IPS DF 6.9 (cell line): ENCODE data around the gene SLC66A1.
"Not testable (repeated sequence)": the region's sequence is repeated elsewhere in the genome, so short reads cannot be mapped to it uniquely, and the experiment has no call there.

ENCODE experiments used
- DNase-seq: peaks from one replicate; pipeline ENCODE4 v3.0.0-alpha.2; 2013; ENCODE audit warnings: low read depth, low spot score
- H3K27ac ChIP-seq: one replicate; pipeline ENCODE4 v1.5.1; 2013; ENCODE audit warnings: low read length, control low read depth
- H3K27me3 ChIP-seq: 2 replicates; pipeline ENCODE4 v1.6.1; 2013; ENCODE audit warnings: mild to moderate bottlenecking, low read length; ENCODE audit not compliant: control insufficient read depth, insufficient read depth
- H3K36me3 ChIP-seq: 2 replicates; pipeline ENCODE4 v1.6.1; 2013; ENCODE audit warnings: low read length; ENCODE audit not compliant: control insufficient read depth, insufficient read depth
- H3K4me1 ChIP-seq: 2 replicates; pipeline ENCODE4 v1.6.1; 2013; ENCODE audit warnings: low read length; ENCODE audit not compliant: control insufficient read depth, insufficient read depth
- H3K4me3 ChIP-seq: 2 replicates; pipeline ENCODE4 v1.5.1; 2013; ENCODE audit warnings: mild to moderate bottlenecking, low read length
- H3K9me3 ChIP-seq: 2 replicates; pipeline ENCODE4 v1.6.1; 2013; ENCODE audit warnings: low read length, inconsistent platforms; ENCODE audit not compliant: control insufficient read depth, insufficient read depth
- WGBS: extraction: QIAGEN DNeasy Blood & Tissue Kit; methylation state at CpG from one replicate; pipeline ENCODE4 v1.1.7; 2013; ENCODE audit warnings: mixed read lengths, missing lambda C conversion rate; ENCODE audit not compliant: insufficient read length, insufficient coverage; 5-methylcytosine and 5-hydroxymethylcytosine counted together

Gene SLC66A1

GRCh38 chr1:19283891-19284290 lies 28.2 kb upstream of the SLC66A1 start:
- no peak for DNase-seq
- no peak overlapping the region for H3K27ac ChIP-seq
- H3K36me3 ChIP-seq, result no peaks in the 10 kb centered on the region
- H3K4me1 ChIP-seq, result no peaks in the 10 kb centered on the region
- no peak overlapping the region for H3K4me3 ChIP-seq
- no CpG with 5 or more reads among the region's 9 CpGs for WGBS
- no peaks in the 10 kb centered on the region for H3K9me3 ChIP-seq
- H3K27me3 ChIP-seq, result peaks cover 4% of the 10 kb centered on the region; the same call in 1 of the 2 replicates

- WGBS, result no CpG with 5 or more reads among the region's 8 CpGs
- Histone ChIP-seq H3K27me3 (peaks cover 7% of the 10 kb centered on the region; the same call in 1 of the 2 replicates), H3K27ac (no peak overlapping the region), H3K9me3 (no peaks in the 10 kb centered on the region), H3K4me3 (no peak overlapping the region), H3K36me3 (no peaks in the 10 kb centered on the region), H3K4me1 (no peaks in the 10 kb centered on the region)
- no peak for DNase-seq
Measured at GRCh38 chr1:19284881-19285280, 27.2 kb upstream of the SLC66A1 start.

- not testable (repeated sequence) for H3K36me3 ChIP-seq, H3K27ac ChIP-seq, H3K4me3 ChIP-seq, H3K9me3 ChIP-seq, H3K4me1 ChIP-seq, H3K27me3 ChIP-seq, DNase-seq
- WGBS, result no CpG with 5 or more reads among the region's 3 CpGs
Measured at GRCh38 chr1:19285366-19285765, 26.8 kb upstream of the SLC66A1 start.

- H3K9me3 ChIP-seq, H3K4me3 ChIP-seq, H3K27me3 ChIP-seq, H3K27ac ChIP-seq, H3K4me1 ChIP-seq, DNase-seq, H3K36me3 ChIP-seq: not testable (repeated sequence)
- WGBS, result no CpG with 5 or more reads among the region's 3 CpGs
Measured at GRCh38 chr1:19285807-19286206, 26.3 kb upstream of the SLC66A1 start.

- Histone ChIP-seq H3K9me3 (no peaks in the 10 kb centered on the region), H3K4me1 (no peaks in the 10 kb centered on the region), H3K36me3 (no peaks in the 10 kb centered on the region), H3K27ac (no peak overlapping the region), H3K27me3 (peaks cover 7% of the 10 kb centered on the region; the same call in 1 of the 2 replicates), H3K4me3 (no peak overlapping the region)
- no peak for DNase-seq
- no CpG with 5 or more reads among the region's 13 CpGs for WGBS
Measured at GRCh38 chr1:19287436-19288185, 24.5 kb upstream of the SLC66A1 start.

- peak within 1 kb of the TSS; percentile 21; the same call in 1 of the 2 replicates for H3K4me3 ChIP-seq
- H3K4me1 ChIP-seq, H3K27ac ChIP-seq, H3K36me3 ChIP-seq, H3K27me3 ChIP-seq, DNase-seq, H3K9me3 ChIP-seq: not testable (repeated sequence)
- WGBS, result no CpG with 5 or more reads among the region's 82 CpGs
Measured at GRCh38 chr1:19288324-19289241, 23.5 kb upstream of the SLC66A1 start, which contains the start of gene AKR7A3. Gene AKR7A3, minus strand, starts transcription at chr1:19288770. Its CDS starts 61 bp downstream, at chr1:19288709.

- Histone ChIP-seq H3K36me3 (no peaks in the 10 kb centered on the region), H3K27me3 (peaks cover 7% of the 10 kb centered on the region; the same call in 1 of the 2 replicates), H3K4me1 (no peaks in the 10 kb centered on the region), H3K9me3 (no peaks in the 10 kb centered on the region), H3K27ac (no peak overlapping the region), H3K4me3 (no peak overlapping the region)
- DNase-seq, result no peak
- WGBS, result no CpG with 5 or more reads among the region's 2 CpGs
Measured at GRCh38 chr1:19289244-19289643, 22.9 kb upstream of the SLC66A1 start.

GRCh38 chr1:19294638-19295037 lies 17.5 kb upstream of the SLC66A1 start:
- Histone ChIP-seq H3K27ac (no peak overlapping the region), H3K4me3 (no peak overlapping the region), H3K27me3 (no peaks in the 10 kb centered on the region), H3K4me1 (no peaks in the 10 kb centered on the region), H3K36me3 (no peaks in the 10 kb centered on the region), H3K9me3 (peaks cover 5% of the 10 kb centered on the region; the same call in 1 of the 2 replicates)
- DNase-seq, result no peak
- WGBS, result no CpG with 5 or more reads among the region's 2 CpGs

GRCh38 chr1:19300211-19300610 lies 11.9 kb upstream of the SLC66A1 start:
- H3K9me3 ChIP-seq, result peaks cover 2% of the 10 kb centered on the region
- no peak overlapping the region for H3K4me3 ChIP-seq
- no peaks in the 10 kb centered on the region for H3K27me3 ChIP-seq
- H3K27ac ChIP-seq, result no peak overlapping the region
- H3K4me1 ChIP-seq, result no peaks in the 10 kb centered on the region
- H3K36me3 ChIP-seq, result peaks cover 5% of the 10 kb centered on the region; the same call in 1 of the 2 replicates
- no CpG with 5 or more reads among the region's 2 CpGs for WGBS
- DNase-seq, result no peak

GRCh38 chr1:19304081-19304480 lies 8.0 kb upstream of the SLC66A1 start:
- not testable (repeated sequence) for H3K9me3 ChIP-seq, DNase-seq, H3K27ac ChIP-seq, H3K27me3 ChIP-seq, H3K36me3 ChIP-seq, H3K4me3 ChIP-seq, H3K4me1 ChIP-seq
- WGBS, result no CpG with 5 or more reads among the region's 10 CpGs
